ENCODE results near the gene C6orf118.
A peak's percentile ranks its signal among the peaks of the same experiment; 100 is the strongest.

The C6orf118 gene

GRCh38 chr6:165268987-165269386 lies 40.4 kb downstream of the C6orf118 start:
- Mint-ChIP-seq H3K4me3 (no peak overlapping the region), H3K27ac (no peak overlapping the region), H3K27me3 (no peaks in the 10 kb centered on the region), H3K4me1 (no peaks in the 10 kb centered on the region), H3K9me3 (peaks cover 0 to 18% of the 10 kb centered on the region in 2 donors)
- ATAC-seq (no peak), DNase-seq (no peak)

DNA sequence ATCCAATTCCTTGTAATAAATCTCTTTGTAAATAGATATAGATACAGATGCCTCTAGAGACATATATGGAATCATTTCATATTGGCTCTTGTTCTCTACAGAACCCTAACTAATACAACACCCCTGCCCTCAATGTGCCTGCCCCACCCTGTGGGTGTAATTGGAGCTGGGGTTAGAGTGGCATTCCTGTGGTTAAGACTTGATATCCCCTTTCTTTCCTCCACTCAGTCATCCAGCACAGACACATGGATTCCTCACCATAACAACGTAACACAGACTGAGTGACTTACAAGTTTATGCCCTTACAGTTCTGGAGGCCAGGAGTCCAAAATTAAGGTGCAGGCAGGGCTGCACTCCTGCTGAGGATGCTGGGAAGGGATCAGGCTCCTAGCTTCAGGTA lies 42.8 kb downstream of the C6orf118 start:
- no peak overlapping the region for H3K27ac Mint-ChIP-seq
- ATAC-seq (no peak), DNase-seq (no peak)
- no peaks in the 10 kb centered on the region for H3K27me3 Mint-ChIP-seq
- H3K9me3 Mint-ChIP-seq = peaks cover 0 to 17% of the 10 kb centered on the region in 2 donors
- H3K4me1 Mint-ChIP-seq = no peaks in the 10 kb centered on the region
- H3K4me3 Mint-ChIP-seq = no peak overlapping the region

DNA sequence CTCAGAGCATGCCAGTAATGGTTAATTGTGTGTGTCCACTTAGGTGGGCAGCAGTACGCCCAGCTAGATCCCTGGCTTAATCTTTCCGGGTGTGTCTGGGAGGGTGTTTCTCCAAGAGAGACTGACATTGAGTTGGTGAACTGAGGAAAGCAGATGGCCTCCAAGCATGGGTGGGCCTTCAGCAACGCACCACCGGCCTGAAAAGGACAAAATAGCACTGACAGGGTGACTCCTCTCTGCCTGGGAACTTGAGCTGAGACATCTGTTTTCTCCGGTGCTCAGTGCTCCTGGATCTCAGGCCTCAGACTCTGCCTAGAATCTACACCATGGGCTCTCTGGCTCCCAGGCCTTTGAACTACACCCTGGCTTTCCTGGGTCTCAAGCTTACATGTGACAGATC lies 43.2 kb downstream of the C6orf118 start:
- no peak overlapping the region for H3K4me3 Mint-ChIP-seq
- H3K27ac Mint-ChIP-seq = no peak overlapping the region

GRCh38 chr6:165260462-165260861 lies 48.9 kb downstream of the C6orf118 start:
- Mint-ChIP-seq H3K4me3 (no peak overlapping the region), H3K9me3 (peaks cover 19 to 62% of the 10 kb centered on the region in 2 donors), H3K27me3 (no peaks in the 10 kb centered on the region), H3K27ac (no peak overlapping the region), H3K4me1 (no peaks in the 10 kb centered on the region)
- DNase-seq (no peak), ATAC-seq (no peak)

More for the DNA sequence above, 43.2 kb downstream of the C6orf118 start:
- DNase-seq (no peak), ATAC-seq (no peak)
- Mint-ChIP-seq H3K4me1 (no peaks in the 10 kb centered on the region), H3K27me3 (no peaks in the 10 kb centered on the region), H3K9me3 (peaks cover 0 to 22% of the 10 kb centered on the region in 2 donors)

DNA sequence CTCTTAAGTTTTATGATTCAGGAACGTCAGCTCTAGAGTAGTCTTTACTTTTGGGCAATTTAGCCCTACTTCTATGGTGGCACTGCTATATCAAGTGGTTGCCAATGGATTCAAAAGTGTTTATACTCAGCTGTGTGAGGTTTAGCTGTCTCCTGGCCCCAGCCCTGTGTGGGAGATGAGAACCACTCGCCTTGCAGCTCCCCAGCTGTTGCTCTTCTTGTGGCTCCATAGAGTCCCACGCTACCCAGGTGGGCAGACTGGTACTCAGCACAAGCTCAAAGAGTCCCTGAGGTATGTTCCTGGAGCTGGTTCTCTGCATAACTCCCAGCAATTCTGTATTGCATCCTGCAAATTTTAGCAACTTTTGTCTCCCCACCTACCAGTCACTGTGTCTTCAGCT lies 59.6 kb downstream of the C6orf118 start:
- no peaks in the 10 kb centered on the region for H3K4me1 Mint-ChIP-seq
- ATAC-seq = no peak

GRCh38 chr6:165245701-165246100 lies 63.7 kb downstream of the C6orf118 start:
- no peaks in the 10 kb centered on the region for H3K4me1 Mint-ChIP-seq
- no peaks in the 10 kb centered on the region for H3K27me3 Mint-ChIP-seq
- H3K27ac Mint-ChIP-seq = no peak overlapping the region
- ATAC-seq (no peak), DNase-seq (no peak)
- no peak overlapping the region for H3K4me3 Mint-ChIP-seq
- H3K9me3 Mint-ChIP-seq = peaks cover 9 to 18% of the 10 kb centered on the region in 2 donors

More for the DNA sequence above, 59.6 kb downstream of the C6orf118 start:
- no peak for DNase-seq
- Mint-ChIP-seq H3K4me3 (no peak overlapping the region), H3K27ac (no peak overlapping the region), H3K27me3 (no peaks in the 10 kb centered on the region), H3K9me3 (peaks cover 9 to 15% of the 10 kb centered on the region in 2 donors)

DNA sequence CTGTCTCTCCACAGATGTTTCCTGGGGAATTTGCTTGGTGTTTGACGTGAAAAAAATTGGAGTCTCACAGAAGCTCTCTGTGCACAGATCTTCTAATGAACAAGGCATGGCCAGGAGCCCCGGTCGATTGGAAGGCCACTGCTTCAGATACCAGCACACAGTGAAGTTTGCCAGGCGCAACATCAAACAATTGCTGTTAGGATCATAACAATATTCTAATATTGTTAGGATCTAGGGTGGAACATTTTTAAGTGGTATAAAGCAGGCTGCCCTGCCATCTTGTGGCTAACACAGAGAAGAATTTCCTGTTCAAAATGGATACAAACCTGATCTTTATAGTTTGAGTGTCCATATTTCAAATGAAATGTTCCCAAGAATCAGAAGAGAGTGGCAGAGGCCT lies 64.1 kb downstream of the C6orf118 start:
- DNase-seq (no peak), ATAC-seq (no peak)
- H3K27me3 Mint-ChIP-seq = no peaks in the 10 kb centered on the region
- no peaks in the 10 kb centered on the region for H3K4me1 Mint-ChIP-seq
- no peak overlapping the region for H3K27ac Mint-ChIP-seq
- H3K9me3 Mint-ChIP-seq = peaks cover 9 to 19% of the 10 kb centered on the region in 2 donors
- H3K4me3 Mint-ChIP-seq = no peak overlapping the region

DNA sequence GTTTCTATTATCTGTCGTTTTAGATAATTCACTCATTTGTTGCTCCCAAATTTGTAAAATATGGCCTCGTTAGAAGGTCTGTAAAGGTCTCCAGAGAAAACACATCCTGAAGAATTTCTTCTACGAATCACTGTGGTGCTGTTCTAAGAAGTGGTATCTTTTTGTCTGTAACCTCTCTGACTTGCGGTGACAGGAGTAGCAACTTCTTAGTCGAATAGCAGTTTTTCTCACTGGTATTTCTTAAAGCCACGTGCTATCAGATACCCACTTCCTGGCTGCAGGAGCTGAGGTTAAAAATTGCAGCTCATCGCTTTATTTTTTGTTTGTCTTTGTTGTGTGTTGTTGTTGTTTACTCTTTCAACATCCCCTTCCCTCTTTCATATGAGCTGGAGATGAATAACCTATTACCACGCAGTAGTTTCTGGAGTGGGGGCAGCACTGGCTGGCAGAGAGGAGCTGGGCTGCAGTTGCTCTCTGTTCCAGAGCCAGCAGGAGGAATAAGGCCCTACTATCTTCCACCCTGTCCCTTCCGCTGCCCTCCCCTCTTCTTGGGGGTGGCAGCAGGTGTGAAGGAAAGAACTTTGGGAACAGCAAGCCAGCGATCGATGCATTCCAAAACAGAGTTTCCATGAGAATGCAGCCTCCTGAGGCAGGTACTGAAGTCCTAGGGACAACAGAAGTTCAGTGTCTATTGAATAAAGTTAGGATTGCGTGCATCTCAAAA lies 64.7 kb downstream of the C6orf118 start:
- Mint-ChIP-seq H3K27me3 (no peaks in the 10 kb centered on the region), H3K9me3 (peaks cover 7 to 15% of the 10 kb centered on the region in 2 donors), H3K4me1 (no peaks in the 10 kb centered on the region), H3K27ac (no peak overlapping the region), H3K4me3 (no peak overlapping the region)
- DNase-seq = no peak
- no peak for ATAC-seq

DNA sequence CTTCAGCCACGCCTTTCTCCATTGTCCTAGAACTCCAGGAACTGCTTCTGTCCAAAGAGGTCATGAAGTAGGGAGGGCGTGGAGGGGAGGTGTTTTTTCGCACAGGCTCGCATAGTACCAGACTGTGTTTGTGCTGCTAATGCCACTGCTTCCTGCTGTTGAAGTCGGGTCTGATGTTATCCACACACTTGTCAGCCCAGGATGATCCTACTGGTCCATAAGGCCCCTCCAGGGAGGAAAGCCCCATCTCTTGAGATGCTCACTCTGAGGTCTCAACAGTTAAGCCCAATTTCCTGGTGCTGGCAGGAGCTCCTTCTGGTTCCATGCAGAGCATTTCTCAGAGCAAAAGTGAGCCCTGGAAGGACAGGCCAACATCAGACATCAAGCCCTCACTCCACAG lies 65.6 kb downstream of the C6orf118 start:
- ATAC-seq (no peak), DNase-seq (no peak)
- Mint-ChIP-seq H3K9me3 (peaks cover 0 to 11% of the 10 kb centered on the region in 2 donors), H3K27ac (no peak overlapping the region), H3K4me3 (no peak overlapping the region), H3K27me3 (no peaks in the 10 kb centered on the region), H3K4me1 (no peaks in the 10 kb centered on the region)

- DNase-seq (no peak), ATAC-seq (no peak)
- Mint-ChIP-seq H3K27me3 (no peaks in the 10 kb centered on the region), H3K27ac (no peak overlapping the region), H3K9me3 (peaks cover 24 to 36% of the 10 kb centered on the region in 2 donors), H3K4me1 (no peaks in the 10 kb centered on the region), H3K4me3 (no peak overlapping the region)
These were observed 73.1 kb downstream of the C6orf118 start for GRCh38 chr6:165236326-165236725.

- H3K9me3 Mint-ChIP-seq = peaks cover 24 to 31% of the 10 kb centered on the region in 2 donors
- no peak for DNase-seq
These were observed 76.5 kb downstream of the C6orf118 start for GRCh38 chr6:165232731-165233488.

GRCh38 chr6:165231581-165232561 lies 77.5 kb downstream of the C6orf118 start:
- no peak for DNase-seq
- Mint-ChIP-seq H3K27me3 (no peaks in the 10 kb centered on the region), H3K4me3 (no peak overlapping the region), H3K27ac (peak overlapping the region in 1 of 2 donors; percentile 75), H3K9me3 (peaks cover 17 to 23% of the 10 kb centered on the region in 2 donors), H3K4me1 (no peaks in the 10 kb centered on the region)
- no peak for ATAC-seq

More at GRCh38 chr6:165232731-165233488, 76.5 kb downstream of the C6orf118 start:
- ATAC-seq = no peak
- Mint-ChIP-seq H3K4me3 (no peak overlapping the region), H3K27me3 (no peaks in the 10 kb centered on the region), H3K27ac (no peak overlapping the region), H3K4me1 (no peaks in the 10 kb centered on the region)

GRCh38 chr6:165231177-165231576 lies 78.2 kb downstream of the C6orf118 start:
- ATAC-seq = no peak
- no peaks in the 10 kb centered on the region for H3K4me1 Mint-ChIP-seq

More at GRCh38 chr6:165231177-165231576, 78.2 kb downstream of the C6orf118 start:
- Mint-ChIP-seq H3K27me3 (no peaks in the 10 kb centered on the region), H3K27ac (no peak overlapping the region), H3K4me3 (no peak overlapping the region), H3K9me3 (peaks cover 14 to 17% of the 10 kb centered on the region in 2 donors)
- DNase-seq = no peak

Data from stimulated activated naive CD8-positive, alpha-beta T cell treated with anti-CD3 and anti-CD28 coated beads, Interleukin-15, amount 100 ng/mL, for 72 hours (primary cell).